ENCODE results near the gene ELAVL2.

DNA sequence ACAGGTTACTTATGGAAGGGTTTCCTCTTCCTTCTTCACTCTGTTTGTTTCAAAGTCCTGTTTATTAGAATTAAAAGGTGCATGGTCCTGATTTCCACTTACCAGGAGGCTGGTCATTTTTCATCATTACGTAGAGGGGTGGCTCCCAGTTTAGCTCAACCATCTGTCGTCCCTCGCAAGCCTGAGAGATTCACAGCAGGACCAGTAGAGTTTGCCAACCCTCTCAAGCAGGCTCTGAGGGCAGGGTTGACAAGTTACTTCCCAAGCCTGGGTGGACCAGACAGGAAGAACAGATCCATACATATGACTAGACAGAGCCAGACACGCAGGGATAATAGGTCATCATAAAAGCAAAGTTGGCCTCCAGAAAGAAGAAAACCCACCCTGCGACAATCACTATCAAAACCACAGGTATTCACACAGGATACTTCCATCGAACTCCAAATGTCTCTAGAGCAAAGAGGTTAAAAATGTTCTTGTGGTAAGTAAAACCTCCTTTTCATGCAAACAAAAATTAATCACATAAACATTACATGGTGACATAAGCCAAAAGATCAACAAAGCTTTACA is 151.9 kb downstream of the ELAVL2 start:
- TF ChIP-seq CTCF (IDR thresholded peaks at IDR 0.05; ENCODE audit: extremely low read depth in 1 of 2, insufficient read depth in 1 of 2, low read depth in 1 of 2, low read length in 2 of 2), result no peak
- TF ChIP-seq POLR2AphosphoS5 (IDR thresholded peaks at IDR 0.05; ENCODE audit: insufficient read depth, low read depth, low read length), result no peak
- no peak for TF ChIP-seq POLR2A (IDR thresholded peaks at IDR 0.05; ENCODE audit: low read depth, low read length)
- TF ChIP-seq MYC (IDR thresholded peaks at IDR 0.05; ENCODE audit: low read depth, low read length), result no peak
- TF ChIP-seq EZH2 (IDR thresholded peaks at IDR 0.05; ENCODE audit: borderline replicate concordance, low read depth, low read length, severe bottlenecking), result no peak
- no peak for TF ChIP-seq FOS (IDR thresholded peaks at IDR 0.05; ENCODE audit: borderline replicate concordance, insufficient read depth, low read length)
- TF ChIP-seq MAX (IDR thresholded peaks at IDR 0.05; ENCODE audit: insufficient read depth, insufficient read length), result no peak

Measured in endothelial cell of umbilical vein (primary cell).